Skeletal muscle satellite cell (primary cell): ENCODE data around the gene DCUN1D3.
A peak's percentile ranks its signal among the peaks of the same experiment; 100 is the strongest.

Experiments used
- H3K27me3 ChIP-seq: 2 replicates; pipeline ENCODE4 v1.7.0; 2013; ENCODE audit warnings: low read length; ENCODE audit not compliant: control insufficient read depth, insufficient read depth
- H3K36me3 ChIP-seq: 2 replicates; pipeline ENCODE4 v1.7.0; 2013; ENCODE audit warnings: mild to moderate bottlenecking, control low read depth, low read length; ENCODE audit not compliant: insufficient read depth
- H3K4me1 ChIP-seq: 2 replicates; pipeline ENCODE4 v1.7.0; 2013; ENCODE audit warnings: low read length; ENCODE audit not compliant: control insufficient read depth, insufficient read depth
- H3K4me2 ChIP-seq: 2 replicates; pipeline ENCODE4 v1.7.0; 2013; ENCODE audit warnings: mild to moderate bottlenecking, low read length
- H3K4me3 ChIP-seq: 2 replicates; pipeline ENCODE4 v1.7.0; 2013; ENCODE audit warnings: low read length
- H3K9ac ChIP-seq: 2 replicates; pipeline ENCODE4 v1.7.0; 2013; ENCODE audit warnings: mild to moderate bottlenecking, low read depth, low read length, moderate library complexity
- H3K9me3 ChIP-seq: replicated peaks from 2 replicates; pipeline ENCODE4 v1.7.0; 2013; ENCODE audit warnings: mild to moderate bottlenecking, control low read depth, low read length

DCUN1D3 gene

DNA sequence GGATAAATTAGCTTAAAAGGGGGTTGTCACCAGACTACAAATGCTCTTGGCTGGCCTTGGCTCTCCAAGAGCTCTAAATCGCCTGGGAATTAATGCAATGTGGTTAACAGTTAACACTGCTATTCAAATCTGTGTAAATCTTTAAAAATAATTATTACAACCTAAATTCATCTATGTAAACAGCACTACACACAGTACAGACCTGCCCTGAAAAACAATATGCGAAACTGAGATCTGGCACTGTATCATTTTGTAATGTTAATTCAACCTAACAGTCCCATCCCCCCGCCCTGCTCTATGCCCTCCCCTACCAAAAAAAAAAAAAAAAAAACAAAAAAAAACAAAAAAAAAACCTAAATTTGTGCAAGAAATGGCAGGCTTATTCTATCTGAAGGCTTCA, 40.9 kb downstream of the DCUN1D3 start:
- no peaks in the 10 kb centered on the region for H3K9me3 ChIP-seq
- no peak overlapping the region for H3K4me2 ChIP-seq
- H3K27me3 ChIP-seq, result no peaks in the 10 kb centered on the region
- H3K9ac ChIP-seq, result no peak overlapping the region
- H3K4me1 ChIP-seq, result peaks cover 2% of the 10 kb centered on the region
- H3K4me3 ChIP-seq, result no peak overlapping the region
- H3K36me3 ChIP-seq, result peaks cover 70% of the 10 kb centered on the region

DNA sequence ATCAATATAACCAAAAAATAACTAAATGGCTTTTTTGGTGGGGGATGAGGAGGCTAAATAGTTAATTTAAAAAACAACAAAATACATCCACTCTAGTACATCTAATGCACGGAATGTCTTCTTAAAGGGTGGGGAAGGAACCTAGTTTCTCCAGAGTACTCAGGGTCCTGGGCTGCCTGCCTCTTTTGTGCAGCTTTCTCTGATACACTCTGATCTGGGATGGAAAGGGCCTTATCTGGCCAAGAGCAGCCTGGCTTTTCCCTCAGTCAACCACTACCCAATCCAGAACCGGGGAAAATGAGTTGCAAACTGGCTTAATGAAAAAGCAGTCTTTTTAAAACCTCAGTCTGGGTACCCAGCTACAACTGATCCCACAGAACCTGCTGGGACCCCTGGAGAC, 42.9 kb downstream of the DCUN1D3 start:
- H3K27me3 ChIP-seq, result no peaks in the 10 kb centered on the region
- H3K4me3 ChIP-seq, result no peak overlapping the region
- peaks cover 22% of the 10 kb centered on the region for H3K4me1 ChIP-seq
- H3K9ac ChIP-seq, result no peak overlapping the region
- H3K4me2 ChIP-seq, result no peak overlapping the region
- H3K9me3 ChIP-seq, result no peaks in the 10 kb centered on the region
- peaks cover 82% of the 10 kb centered on the region for H3K36me3 ChIP-seq

DNA sequence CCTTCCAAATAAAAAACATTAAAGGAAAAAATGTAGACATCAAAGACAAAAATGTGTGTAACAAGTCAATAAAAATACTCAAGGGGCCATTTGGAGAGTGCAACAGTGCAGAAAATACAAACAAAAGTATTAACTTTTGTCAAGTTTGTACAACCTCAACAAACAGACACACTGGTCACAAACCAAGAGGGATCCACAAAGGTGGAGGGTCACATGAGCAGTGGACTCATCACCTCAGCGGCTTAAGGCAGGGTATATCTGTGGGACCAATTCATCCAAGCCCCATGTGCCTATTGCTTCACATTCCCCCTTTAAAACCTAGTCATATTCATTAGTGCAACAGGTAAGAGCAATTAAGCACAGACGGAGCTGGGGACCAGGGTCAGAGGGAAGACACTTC, 45.2 kb downstream of the DCUN1D3 start:
- Histone ChIP-seq H3K4me3 (no peak overlapping the region), H3K27me3 (no peaks in the 10 kb centered on the region), H3K4me2 (no peak overlapping the region), H3K9me3 (no peaks in the 10 kb centered on the region), H3K36me3 (peaks cover 67% of the 10 kb centered on the region), H3K4me1 (peaks cover 43% of the 10 kb centered on the region), H3K9ac (no peak overlapping the region)

DNA sequence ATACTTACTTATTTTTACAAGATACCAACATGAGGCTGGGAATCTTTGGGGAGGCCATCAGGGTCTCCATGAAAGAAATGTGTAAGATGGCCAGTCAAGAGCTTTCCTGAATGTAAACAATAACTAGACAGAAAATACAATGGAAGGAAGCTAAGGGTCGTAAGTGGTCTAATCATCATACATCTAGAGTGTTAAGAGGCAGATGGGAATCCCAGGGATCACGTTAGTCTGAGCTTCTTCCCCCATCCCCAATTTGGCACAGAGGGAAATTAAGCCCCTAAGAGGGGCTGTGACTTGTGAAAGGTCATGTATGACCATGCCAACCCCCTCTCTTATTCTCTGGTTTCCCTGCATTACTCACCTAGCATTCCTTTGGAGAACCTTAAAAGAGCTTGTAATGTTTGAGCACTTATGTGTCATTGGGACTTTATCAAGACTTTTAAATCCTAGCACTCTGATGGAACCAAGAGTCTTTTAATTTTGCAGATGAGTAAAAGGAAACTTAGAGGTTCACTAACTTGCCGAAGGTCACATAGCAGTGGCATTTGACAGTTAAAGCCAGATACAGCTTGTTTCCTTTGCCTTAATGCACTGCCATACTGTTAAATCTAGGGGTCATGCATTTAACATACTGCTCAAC, 46.1 kb downstream of the DCUN1D3 start:
- H3K9me3 ChIP-seq, result no peaks in the 10 kb centered on the region
- H3K4me1 ChIP-seq, result peaks cover 47% of the 10 kb centered on the region
- no peaks in the 10 kb centered on the region for H3K27me3 ChIP-seq
- no peak overlapping the region for H3K9ac ChIP-seq
- H3K4me2 ChIP-seq, result no peak overlapping the region
- H3K36me3 ChIP-seq, result peaks cover 58% of the 10 kb centered on the region
- no peak overlapping the region for H3K4me3 ChIP-seq

DNA sequence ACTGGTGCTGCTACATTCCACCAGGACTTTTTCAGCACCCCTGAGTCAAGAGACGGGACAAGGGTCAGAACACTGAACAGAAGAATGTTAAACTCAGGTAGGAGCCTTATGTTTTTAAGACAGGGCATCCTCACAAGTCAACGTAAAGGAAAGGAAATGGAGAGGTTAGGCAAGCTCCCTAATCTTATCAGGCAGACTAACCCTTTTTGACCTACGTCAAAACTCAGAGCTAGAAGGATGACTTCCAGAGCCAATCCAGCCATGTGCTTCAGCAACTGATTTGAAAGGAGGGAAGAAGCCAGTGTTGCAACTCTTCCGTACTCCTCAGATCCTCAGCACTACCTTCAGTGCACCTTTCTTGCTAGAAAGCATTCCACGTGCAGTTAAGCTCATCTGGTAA, 47.0 kb downstream of the DCUN1D3 start:
- Histone ChIP-seq H3K9ac (no peak overlapping the region), H3K27me3 (no peaks in the 10 kb centered on the region), H3K4me3 (no peak overlapping the region), H3K36me3 (peaks cover 61% of the 10 kb centered on the region), H3K4me2 (no peak overlapping the region), H3K4me1 (peaks cover 47% of the 10 kb centered on the region), H3K9me3 (no peaks in the 10 kb centered on the region)

DNA sequence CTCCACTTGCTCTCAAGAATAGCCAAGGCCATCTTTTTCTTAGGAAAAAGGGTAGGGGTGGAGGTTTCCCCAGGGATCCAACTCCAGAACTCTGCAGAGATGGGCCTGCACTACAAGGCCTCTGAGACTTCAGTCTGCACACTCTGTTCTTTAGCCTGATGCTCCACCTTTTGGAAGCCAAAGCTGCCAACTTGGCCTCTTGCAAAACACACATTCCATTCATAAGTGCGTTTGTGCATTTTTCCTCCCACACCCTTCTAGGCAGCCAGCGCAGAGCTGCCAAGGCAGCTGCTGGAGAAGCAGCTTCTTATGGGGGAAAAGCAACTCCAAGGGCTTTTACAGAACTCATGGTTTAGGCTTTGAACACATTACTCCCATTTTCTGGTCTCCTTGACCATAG, 48.6 kb downstream of the DCUN1D3 start:
- Histone ChIP-seq H3K9ac (peak overlapping the region; percentile 71), H3K4me3 (no peak overlapping the region), H3K27me3 (no peaks in the 10 kb centered on the region), H3K4me1 (peaks cover 47% of the 10 kb centered on the region), H3K4me2 (peak overlapping the region; percentile 57), H3K36me3 (peaks cover 53% of the 10 kb centered on the region), H3K9me3 (no peaks in the 10 kb centered on the region)

DNA sequence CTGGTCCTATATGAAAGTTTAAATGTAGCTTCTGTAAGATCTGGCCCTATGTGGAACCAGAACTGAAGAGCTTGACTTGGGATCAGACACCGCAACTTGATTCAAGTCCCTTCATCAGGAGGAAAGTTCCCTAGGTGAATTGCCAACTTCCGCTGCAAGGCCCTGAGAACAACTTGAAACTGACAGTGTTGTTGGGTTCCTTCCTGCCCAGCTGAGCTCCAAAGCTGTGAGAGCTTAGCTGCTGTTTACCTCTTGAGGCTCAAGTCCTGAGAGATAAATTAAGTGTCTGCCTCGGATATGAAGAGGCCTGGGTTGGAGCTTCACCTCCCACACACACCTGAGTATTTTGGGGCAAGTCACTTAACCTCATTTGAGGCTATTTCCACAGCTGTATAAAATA, 49.2 kb downstream of the DCUN1D3 start:
- Histone ChIP-seq H3K36me3 (peaks cover 53% of the 10 kb centered on the region), H3K4me1 (peaks cover 47% of the 10 kb centered on the region), H3K9ac (peak overlapping the region; percentile 71)

DNA sequence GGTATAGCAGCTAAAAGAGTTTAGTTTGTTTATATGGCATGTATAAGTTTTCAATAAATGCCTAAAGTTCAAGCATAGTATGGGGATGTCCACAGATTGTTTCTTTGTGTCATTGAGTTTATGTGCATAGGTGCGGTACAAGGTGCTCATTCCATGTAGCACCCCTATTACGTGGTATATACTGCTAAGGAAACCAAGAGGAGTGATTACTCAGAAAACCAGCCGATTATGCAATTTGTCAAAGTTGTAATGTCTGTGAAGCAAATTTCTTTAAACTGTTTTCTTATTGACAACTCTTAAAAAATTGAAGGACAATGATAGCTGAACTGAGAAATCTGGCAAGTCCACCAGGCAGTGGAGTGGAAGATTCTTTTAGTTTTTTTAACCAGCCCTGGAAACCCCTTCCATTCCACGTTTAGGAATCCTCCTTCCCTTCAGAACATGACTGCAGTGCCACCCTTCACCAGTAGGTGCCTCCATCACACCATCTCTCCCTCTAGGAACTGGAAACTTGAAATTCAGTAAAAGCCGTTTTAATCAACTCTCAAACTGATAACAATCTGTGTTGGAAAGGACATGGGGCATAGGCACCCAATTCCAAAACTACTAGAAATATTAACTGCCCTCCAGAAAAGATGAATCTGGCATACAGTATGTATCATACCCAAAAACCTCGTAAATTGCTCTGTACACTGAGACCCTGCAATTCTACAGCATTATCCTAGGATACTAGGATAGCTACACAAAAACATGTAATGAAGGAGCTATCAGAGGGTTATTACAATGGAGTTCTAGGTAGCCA, 50.4 kb downstream of the DCUN1D3 start:
- Histone ChIP-seq H3K4me1 (peaks cover 47% of the 10 kb centered on the region), H3K36me3 (peaks cover 44% of the 10 kb centered on the region), H3K27me3 (no peaks in the 10 kb centered on the region), H3K4me2 (no peak overlapping the region), H3K4me3 (no peak overlapping the region), H3K9ac (peak overlapping the region; percentile 71), H3K9me3 (no peaks in the 10 kb centered on the region)

More for the DNA sequence above, 49.2 kb downstream of the DCUN1D3 start:
- H3K4me2 ChIP-seq, result peak overlapping the region; percentile 25
- no peaks in the 10 kb centered on the region for H3K27me3 ChIP-seq
- no peaks in the 10 kb centered on the region for H3K9me3 ChIP-seq
- H3K4me3 ChIP-seq, result no peak overlapping the region

DNA sequence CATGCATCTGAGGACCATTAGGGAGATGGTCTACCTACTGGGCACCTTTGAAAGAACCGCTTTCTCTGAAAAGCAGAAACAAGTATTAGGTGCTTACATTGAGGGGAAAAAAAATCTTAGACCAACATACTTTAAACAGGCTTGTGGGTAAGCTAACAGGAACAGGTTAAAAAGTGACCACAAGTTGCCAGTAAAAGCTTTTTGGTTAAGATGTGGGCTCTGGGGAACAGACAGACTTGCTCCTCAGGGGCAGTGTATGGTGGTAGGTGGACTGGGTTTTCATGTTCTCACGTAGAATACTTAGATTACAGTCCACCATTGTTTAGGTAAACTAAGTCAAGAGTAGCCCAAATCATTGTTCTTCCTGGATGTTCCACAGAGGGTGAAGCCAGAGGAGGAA, 52.6 kb downstream of the DCUN1D3 start:
- no peak overlapping the region for H3K4me3 ChIP-seq
- H3K36me3 ChIP-seq, result peaks cover 25% of the 10 kb centered on the region
- H3K27me3 ChIP-seq, result no peaks in the 10 kb centered on the region
- H3K9me3 ChIP-seq, result no peaks in the 10 kb centered on the region
- H3K9ac ChIP-seq, result no peak overlapping the region
- no peak overlapping the region for H3K4me2 ChIP-seq
- peaks cover 28% of the 10 kb centered on the region for H3K4me1 ChIP-seq

DNA sequence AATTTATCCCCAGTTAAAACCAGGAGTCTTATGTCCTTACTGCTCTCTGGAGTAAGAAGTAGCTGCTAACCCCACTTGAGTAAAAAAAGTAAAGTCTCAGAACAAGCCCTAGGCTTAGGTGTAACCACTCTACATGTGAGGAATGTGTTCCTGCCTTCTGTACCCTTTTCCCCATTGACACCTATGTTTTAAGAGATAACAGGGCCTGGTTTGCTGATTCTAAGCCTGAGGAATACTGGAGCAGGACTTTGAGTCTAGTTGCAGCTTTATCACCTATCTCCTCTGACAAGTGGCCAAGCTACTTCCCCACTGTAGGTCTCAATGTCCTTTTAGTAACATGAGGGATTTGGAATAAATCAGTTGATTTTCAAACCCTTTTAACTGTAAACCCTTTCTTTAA, 53.6 kb downstream of the DCUN1D3 start:
- Histone ChIP-seq H3K4me3 (no peak overlapping the region), H3K9me3 (no peaks in the 10 kb centered on the region), H3K4me2 (no peak overlapping the region), H3K9ac (no peak overlapping the region), H3K4me1 (peaks cover 20% of the 10 kb centered on the region), H3K36me3 (peaks cover 25% of the 10 kb centered on the region), H3K27me3 (no peaks in the 10 kb centered on the region)

DNA sequence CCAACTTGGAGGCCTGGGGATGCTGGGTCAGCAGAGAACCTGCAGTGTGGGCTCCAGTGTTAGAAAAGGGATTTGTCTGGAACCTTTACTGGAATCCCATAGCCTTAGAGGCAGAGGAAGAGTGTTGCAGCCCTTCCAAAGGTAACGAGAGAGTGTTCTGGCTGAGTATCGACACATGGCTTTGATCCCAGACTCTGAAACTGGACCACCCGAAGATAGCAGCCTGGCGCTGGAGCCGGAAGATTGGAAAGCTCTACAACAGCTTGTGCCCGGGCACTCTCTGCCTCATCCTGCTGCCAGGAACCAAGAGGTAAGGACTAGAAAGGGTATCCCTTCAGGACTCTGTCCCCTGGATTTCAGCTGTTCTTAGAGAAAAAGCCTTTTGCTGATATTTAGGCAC, 54.1 kb downstream of the DCUN1D3 start:
- Histone ChIP-seq H3K36me3 (peaks cover 25% of the 10 kb centered on the region), H3K9me3 (no peaks in the 10 kb centered on the region), H3K27me3 (no peaks in the 10 kb centered on the region), H3K9ac (no peak overlapping the region), H3K4me2 (no peak overlapping the region), H3K4me1 (peaks cover 15% of the 10 kb centered on the region), H3K4me3 (no peak overlapping the region)

DNA sequence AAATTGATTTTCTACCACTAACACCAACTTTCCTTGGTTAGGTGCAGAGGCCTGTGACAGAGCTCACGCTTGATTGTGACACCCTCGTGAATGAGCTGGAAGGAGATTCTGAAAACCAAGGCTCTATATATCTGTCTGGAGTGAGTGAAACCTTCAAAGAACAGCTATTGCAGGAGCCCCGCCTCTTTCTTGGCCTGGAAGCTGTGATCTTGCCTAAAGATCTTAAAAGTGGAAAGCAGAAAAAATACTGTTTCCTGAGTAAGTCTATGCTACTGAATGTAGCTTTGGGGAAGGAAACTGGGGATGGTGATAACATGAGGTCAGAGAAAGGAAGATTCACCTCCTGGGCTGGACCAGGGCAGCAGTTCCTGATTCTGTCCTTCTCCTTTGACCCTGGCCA, 55.6 kb downstream of the DCUN1D3 start:
- no peaks in the 10 kb centered on the region for H3K9me3 ChIP-seq
- H3K27me3 ChIP-seq, result no peaks in the 10 kb centered on the region
- peaks cover 1% of the 10 kb centered on the region for H3K4me1 ChIP-seq
- H3K36me3 ChIP-seq, result peaks cover 18% of the 10 kb centered on the region
- H3K9ac ChIP-seq, result no peak overlapping the region
- H3K4me2 ChIP-seq, result no peak overlapping the region
- H3K4me3 ChIP-seq, result no peak overlapping the region
